K562 (cell line): Measurements from ENCODE around the gene UPF1. TPM values are rescaled to one million over a fixed set of nuclear protein-coding genes. Genes with fewer than 3 reads are reported as not detected.

Experiments used
- ATF3 ChIP-seq, 2 experiments: fragments of 450-650 bp in 1 of 2; sonication (generic) in 1 of 2; formaldehyde crosslinking in 1 of 2; IDR thresholded peaks in 1 of 2; conservative IDR thresholded peaks in 1 of 2; 2 replicates each; pipeline versions ENCODE4 v1.6.1 to v1.8.1; 2016 to 2023; ENCODE audit warnings: mild to moderate bottlenecking in 2 of 2, moderate library complexity in 2 of 2, inconsistent platforms in 1 of 2, missing genetic modification reagents in 1 of 2
- DLX4 ChIP-seq: fragments of 250-450 bp; sonication (Bioruptor Pico); IDR thresholded peaks from 2 replicates; pipeline ENCODE4 v1.6.1; 2021; ENCODE audit warnings: mild to moderate bottlenecking
- FOXK2 ChIP-seq, 2 experiments: fragments of 450-650 bp; IDR thresholded peaks in 1 of 2; conservative IDR thresholded peaks in 1 of 2; 2 replicates each; pipeline ENCODE4 v1.6.1; 2016; ENCODE audit warnings: low read depth in 2 of 2, mild to moderate bottlenecking in 1 of 2
- HNRNPL ChIP-seq: fragments of 200-400 bp; formaldehyde crosslinking; IDR thresholded peaks from 2 replicates; pipeline ENCODE4 v1.6.1; 2017; ENCODE audit warnings: low read depth, mild to moderate bottlenecking, low read length
- MAX ChIP-seq: sonication (generic); formaldehyde crosslinking; IDR thresholded peaks from 2 replicates; pipeline ENCODE4 v1.9.0; 2022; ENCODE audit warnings: mild to moderate bottlenecking, missing genetic modification reagents
- MGA ChIP-seq: fragments of 450-650 bp; IDR thresholded peaks from 2 replicates; pipeline ENCODE4 v1.6.1; 2016; ENCODE audit warnings: mild to moderate bottlenecking, moderate library complexity
- NCOA1 ChIP-seq: fragments of 450-650 bp; IDR thresholded peaks from 2 replicates; pipeline ENCODE4 v1.6.1; 2016; ENCODE audit warnings: low read depth
- POLR2A ChIP-seq: fragments of 450-650 bp; conservative IDR thresholded peaks from 2 replicates; pipeline ENCODE4 v1.6.1; 2016
- TAL1 ChIP-seq: fragments of 450-650 bp; IDR thresholded peaks from 2 replicates; pipeline ENCODE4 v1.6.1; 2016; ENCODE audit warnings: mild to moderate bottlenecking
- TGIF2 ChIP-seq: sonication (generic); formaldehyde crosslinking; IDR thresholded peaks from 2 replicates; pipeline ENCODE4 v1.8.1; 2022; ENCODE audit warnings: mild to moderate bottlenecking, missing genetic modification reagents, moderate library complexity
- ZBTB33 ChIP-seq: sonication (generic); formaldehyde crosslinking; IDR thresholded peaks from 2 replicates; pipeline ENCODE4 v1.8.1; 2023; ENCODE audit warnings: mild to moderate bottlenecking, missing genetic modification reagents
- polyA plus RNA-seq, 8 experiments: library from polyadenylated mRNA; depleted of rRNA in 4 of 8; stranded (reverse) in 5 of 8; unstranded in 3 of 8; fragments of >200 nt; fragmentation: Nextera tagmentation in 2 of 8; fragmentation: Illumina TruSeq in 1 of 8; extraction: Ambion mirVana in 2 of 8; extraction: Trizol in 1 of 8; gene quantifications; 2 replicates each; pipeline versions ENCODE4 v1.2.1 to v1.2.3, GENCODE V29; 2011 to 2014; ENCODE audit warnings: inconsistent platforms in 1 of 8, missing spikeins in 1 of 8
- total RNA-seq, 7 experiments: library from RNA; depleted of rRNA in 6 of 7; stranded (reverse); fragments of >200 nt in 6 of 7; fragmentation: Illumina TruSeq in 2 of 7; extraction: Trizol in 2 of 7; gene quantifications; 2 replicates each; pipeline versions ENCODE4 v1.2.1 to v1.2.3, GENCODE V29; 2011 to 2021; ENCODE audit warnings: low replicate concordance in 1 of 7

The UPF1 gene
- total and polyA plus RNA-seq, 9 of the 15 experiments (the other 6 are each of a cell fraction or from before 2014, with no cell fraction given), result 0.34 to 103 (median 27.9) TPM

GRCh38 chr19:18903156-18904037 is 71.6 kb downstream of the UPF1 start (continued):
- peak; percentile 100 for TF ChIP-seq ZBTB33 (CRISPR knock-in tag)
- no peak for TF ChIP-seq TAL1
- no peak for TF ChIP-seq DLX4 (CRISPR knock-in tag)
- no peak for TF ChIP-seq MGA
- TF ChIP-seq ATF3 (IDR thresholded peaks at IDR 0.05), result peak; percentile 22; the same call in 1 of the 2 replicates
- TF ChIP-seq ATF3 (CRISPR knock-in tag; conservative IDR thresholded peaks at IDR 0.05), result no peak
- no peak for TF ChIP-seq HNRNPL
- TF ChIP-seq NCOA1, result no peak
- TF ChIP-seq POLR2A, result no peak
- peak; percentile 54; the same call in 1 of the 2 replicates for TF ChIP-seq MAX (CRISPR knock-in tag)
- TF ChIP-seq TGIF2 (CRISPR knock-in tag), result no peak
- TF ChIP-seq FOXK2 (conservative IDR thresholded peaks at IDR 0.05 in 1 of 2, IDR thresholded peaks at IDR 0.05 in 1 of 2; ENCODE audit: low read depth in 2 of 2), result no peak
